Cardiac ventricle fibroblast (primary cell): Measurements from ENCODE around the gene SLC6A6. TPM values are rescaled to one million over a fixed set of nuclear protein-coding genes. Genes with fewer than 3 reads are reported as not detected.

ENCODE experiments used
- total RNA-seq: library from RNA; depleted of rRNA; stranded (reverse); fragments of >200 nt; gene quantifications from 2 replicates; pipeline ENCODE4 v1.2.3, GENCODE V29; 2015

The SLC6A6 gene
- total RNA-seq = 23.2 and 25.5 TPM in 2 replicates

DNA sequence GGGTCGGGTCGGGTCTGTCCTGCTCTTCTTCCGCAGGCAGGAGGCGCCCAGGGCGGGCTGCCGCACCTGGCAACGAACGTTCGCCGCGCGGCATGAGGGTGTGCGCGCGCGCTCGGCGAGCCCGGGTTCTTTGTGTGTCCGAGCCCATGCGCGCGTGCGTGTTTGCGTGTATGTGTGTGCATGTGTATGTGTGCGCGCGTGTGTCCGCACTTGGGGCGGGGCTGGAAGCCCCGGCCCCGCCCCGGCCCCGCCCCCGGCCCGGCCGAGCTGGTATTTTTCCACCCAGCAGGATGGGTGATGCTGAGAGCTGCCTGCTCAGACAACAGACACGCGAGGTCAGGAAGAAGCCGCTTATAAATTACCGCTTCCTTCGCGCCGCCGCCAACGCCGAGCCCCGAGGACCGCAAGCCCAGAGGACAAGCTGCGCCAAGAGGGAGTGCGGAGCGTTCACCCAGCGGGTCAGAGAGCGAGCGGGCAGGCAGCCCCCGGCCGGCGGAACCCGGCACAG, at the start of gene SLC6A6:
Gene SLC6A6, plus strand, starts transcription at position 303 of the 508 bp plus-strand sequence. CDS start 41,029 bp downstream, outside the sequence.

Other genes with a start within 250 kb of the SLC6A6 start
- gene XPC, start 224.0 kb upstream of the SLC6A6 start, total RNA-seq = 38.2 and 43.6 TPM in 2 replicates
- gene LSM3, start 223.8 kb upstream of the SLC6A6 start, total RNA-seq = 7.1 and 7.5 TPM in 2 replicates
- gene GRIP2, start 137.7 kb downstream of the SLC6A6 start, total RNA-seq = 0.06 TPM in 1 of 2 replicates, not detected in the other
- gene CCDC174, start 249.2 kb downstream of the SLC6A6 start, total RNA-seq = 9.0 and 9.5 TPM in 2 replicates